ENCODE data around the gene CALHM2. TPM values are rescaled to one million over a fixed set of nuclear protein-coding genes. Genes with fewer than 3 reads are reported as not detected.

CALHM2 gene
- total RNA-seq, 4 donors from 2014 or later, result 8.6 to 33.8 (median 23.1) TPM

- H3K9me3 ChIP-seq, result no peaks in the 10 kb centered on the region
- H3K36me3 ChIP-seq, result peaks cover 0 to 13% (median 0%) of the 10 kb centered on the region in 3 donors
- peak overlapping the region; percentile 65 to 77 (median 70) for H3K4me3 ChIP-seq
- no peaks in the 10 kb centered on the region for H3K27me3 ChIP-seq
- peak overlapping the region; percentile 76 to 89 (median 85) for H3K27ac ChIP-seq
- TF ChIP-seq POLR2A (IDR thresholded peaks at IDR 0.05), result no peak
- TF ChIP-seq, protein P1, sequence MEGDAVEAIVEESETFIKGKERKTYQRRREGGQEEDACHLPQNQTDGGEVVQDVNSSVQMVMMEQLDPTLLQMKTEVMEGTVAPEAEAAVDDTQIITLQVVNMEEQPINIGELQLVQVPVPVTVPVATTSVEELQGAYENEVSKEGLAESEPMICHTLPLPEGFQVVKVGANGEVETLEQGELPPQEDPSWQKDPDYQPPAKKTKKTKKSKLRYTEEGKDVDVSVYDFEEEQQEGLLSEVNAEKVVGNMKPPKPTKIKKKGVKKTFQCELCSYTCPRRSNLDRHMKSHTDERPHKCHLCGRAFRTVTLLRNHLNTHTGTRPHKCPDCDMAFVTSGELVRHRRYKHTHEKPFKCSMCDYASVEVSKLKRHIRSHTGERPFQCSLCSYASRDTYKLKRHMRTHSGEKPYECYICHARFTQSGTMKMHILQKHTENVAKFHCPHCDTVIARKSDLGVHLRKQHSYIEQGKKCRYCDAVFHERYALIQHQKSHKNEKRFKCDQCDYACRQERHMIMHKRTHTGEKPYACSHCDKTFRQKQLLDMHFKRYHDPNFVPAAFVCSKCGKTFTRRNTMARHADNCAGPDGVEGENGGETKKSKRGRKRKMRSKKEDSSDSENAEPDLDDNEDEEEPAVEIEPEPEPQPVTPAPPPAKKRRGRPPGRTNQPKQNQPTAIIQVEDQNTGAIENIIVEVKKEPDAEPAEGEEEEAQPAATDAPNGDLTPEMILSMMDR (IDR thresholded peaks at IDR 0.05), result no peak
- DNase-seq, result no peak
- H3K4me1 ChIP-seq, result peaks cover 0 to 27% (median 12%) of the 10 kb centered on the region in 4 donors
These were observed 498 bp upstream of the CALHM2 start for GRCh38 chr10:103452506-103453230.

GRCh38 chr10:103451091-103451813 is 918 bp downstream of the CALHM2 start:
- H3K9me3 ChIP-seq, result no peaks in the 10 kb centered on the region
- H3K27ac ChIP-seq, result peak overlapping the region; percentile 76 to 89 (median 85)
- no peaks in the 10 kb centered on the region for H3K27me3 ChIP-seq
- peak in 2 of 3 donors; percentile 60 to 77 for DNase-seq
- H3K36me3 ChIP-seq, result peaks cover 0 to 23% (median 0%) of the 10 kb centered on the region in 3 donors
- H3K4me3 ChIP-seq, result peak overlapping the region; percentile 65 to 77 (median 70)
- TF ChIP-seq, protein P1 (IDR thresholded peaks at IDR 0.05), result no peak
- no peak for TF ChIP-seq POLR2A (IDR thresholded peaks at IDR 0.05)
- H3K4me1 ChIP-seq, result peaks cover 0 to 38% (median 12%) of the 10 kb centered on the region in 4 donors

- Histone ChIP-seq H3K9me3 (no peaks in the 10 kb centered on the region), H3K27ac (peak overlapping the region; percentile 76 to 89 (median 85)), H3K4me3 (peak overlapping the region in 3 of 4 donors; percentile 65 to 77 (median 71)), H3K27me3 (no peaks in the 10 kb centered on the region), H3K36me3 (peaks cover 0 to 33% (median 0%) of the 10 kb centered on the region in 3 donors), H3K4me1 (peaks cover 0 to 39% (median 12%) of the 10 kb centered on the region in 4 donors)
- no peak for TF ChIP-seq POLR2A (IDR thresholded peaks at IDR 0.05)
- TF ChIP-seq, protein P1 (IDR thresholded peaks at IDR 0.05), result no peak
- DNase-seq, result no peak
These were observed 1.9 kb downstream of the CALHM2 start for GRCh38 chr10:103450201-103450695.

- Histone ChIP-seq H3K27me3 (no peaks in the 10 kb centered on the region), H3K27ac (peak overlapping the region; percentile 18 to 86 (median 80)), H3K36me3 (peaks cover 0 to 36% (median 0%) of the 10 kb centered on the region in 3 donors), H3K4me3 (peak overlapping the region in 1 of 4 donors; percentile 1), H3K9me3 (no peaks in the 10 kb centered on the region), H3K4me1 (peaks cover 0 to 39% (median 12%) of the 10 kb centered on the region in 4 donors)
- no peak for DNase-seq
- TF ChIP-seq, protein P1 (IDR thresholded peaks at IDR 0.05), result no peak
- TF ChIP-seq POLR2A (IDR thresholded peaks at IDR 0.05), result no peak
These were observed 2.7 kb downstream of the CALHM2 start for GRCh38 chr10:103449208-103450144.

- Histone ChIP-seq H3K9me3 (no peaks in the 10 kb centered on the region), H3K27me3 (no peaks in the 10 kb centered on the region), H3K36me3 (peaks cover 0 to 43% (median 0%) of the 10 kb centered on the region in 3 donors), H3K4me3 (no peak overlapping the region), H3K4me1 (peaks cover 0 to 39% (median 12%) of the 10 kb centered on the region in 4 donors), H3K27ac (peak overlapping the region; percentile 18 to 86 (median 80))
- peak in 1 of 3 donors; percentile 62 for DNase-seq
- no peak for TF ChIP-seq POLR2A (IDR thresholded peaks at IDR 0.05)
- TF ChIP-seq, protein P1 (IDR thresholded peaks at IDR 0.05), result no peak
These were observed 3.4 kb downstream of the CALHM2 start for GRCh38 chr10:103448746-103449145.
